IgD-negative memory B cell (primary cell): ENCODE measurements around the gene SMAD6. TPM values are rescaled to one million over a fixed set of nuclear protein-coding genes. Genes with fewer than 3 reads are reported as not detected.

Source experiments
- H3K27ac Mint-ChIP-seq, 3 donors: one replicate each; pipeline ENCODE4 v1.8.0; 2020 to 2022; ENCODE audit warnings: mild to moderate bottlenecking in 3 of 3, mixed read lengths in 3 of 3, moderate library complexity in 1 of 3
- H3K27me3 Mint-ChIP-seq: one replicate; pipeline ENCODE4 v1.8.0; 2021; ENCODE audit warnings: mixed read lengths
- H3K36me3 Mint-ChIP-seq: one replicate; pipeline ENCODE4 v1.8.0; 2020; ENCODE audit warnings: mild to moderate bottlenecking, mixed read lengths
- H3K4me1 Mint-ChIP-seq, 3 donors: one replicate each; pipeline ENCODE4 v1.8.0; 2020 to 2022; ENCODE audit warnings: mixed read lengths in 3 of 3, mild to moderate bottlenecking in 1 of 3
- H3K4me3 Mint-ChIP-seq, 4 donors: one replicate each; pipeline ENCODE4 v1.8.0; 2020 to 2022; ENCODE audit warnings: mild to moderate bottlenecking in 4 of 4, mixed read lengths in 4 of 4, moderate library complexity in 3 of 4
- H3K9me3 Mint-ChIP-seq, 3 donors: one replicate each; pipeline ENCODE4 v1.8.0; 2020 to 2021; ENCODE audit warnings: mixed read lengths in 3 of 3, mild to moderate bottlenecking in 1 of 3
- polyA plus RNA-seq: library from polyadenylated mRNA; unstranded; fragments of 300-500 nt; fragmentation: Illumina TruSeq; gene quantifications from one replicate; pipeline ENCODE4 v1.2.3, GENCODE V29; 2021

SMAD6 gene
- polyA plus RNA-seq, 1 donor from 2014 or later = not detected

DNA sequence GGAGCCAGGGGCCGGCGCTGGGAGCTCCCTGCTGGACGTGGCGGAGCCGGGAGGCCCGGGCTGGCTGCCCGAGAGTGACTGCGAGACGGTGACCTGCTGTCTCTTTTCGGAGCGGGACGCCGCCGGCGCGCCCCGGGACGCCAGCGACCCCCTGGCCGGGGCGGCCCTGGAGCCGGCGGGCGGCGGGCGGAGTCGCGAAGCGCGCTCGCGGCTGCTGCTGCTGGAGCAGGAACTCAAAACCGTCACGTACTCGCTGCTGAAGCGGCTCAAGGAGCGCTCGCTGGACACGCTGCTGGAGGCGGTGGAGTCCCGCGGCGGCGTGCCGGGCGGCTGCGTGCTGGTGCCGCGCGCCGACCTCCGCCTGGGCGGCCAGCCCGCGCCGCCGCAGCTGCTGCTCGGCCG is 1.5 kb downstream of the SMAD6 start:
- Mint-ChIP-seq H3K4me1 (peaks cover 7 to 14% (median 11%) of the 10 kb centered on the region in 3 donors), H3K9me3 (no peaks in the 10 kb centered on the region), H3K36me3 (peaks cover 1% of the 10 kb centered on the region), H3K27me3 (peaks cover 17% of the 10 kb centered on the region), H3K27ac (no peak overlapping the region), H3K4me3 (no peak overlapping the region)

DNA sequence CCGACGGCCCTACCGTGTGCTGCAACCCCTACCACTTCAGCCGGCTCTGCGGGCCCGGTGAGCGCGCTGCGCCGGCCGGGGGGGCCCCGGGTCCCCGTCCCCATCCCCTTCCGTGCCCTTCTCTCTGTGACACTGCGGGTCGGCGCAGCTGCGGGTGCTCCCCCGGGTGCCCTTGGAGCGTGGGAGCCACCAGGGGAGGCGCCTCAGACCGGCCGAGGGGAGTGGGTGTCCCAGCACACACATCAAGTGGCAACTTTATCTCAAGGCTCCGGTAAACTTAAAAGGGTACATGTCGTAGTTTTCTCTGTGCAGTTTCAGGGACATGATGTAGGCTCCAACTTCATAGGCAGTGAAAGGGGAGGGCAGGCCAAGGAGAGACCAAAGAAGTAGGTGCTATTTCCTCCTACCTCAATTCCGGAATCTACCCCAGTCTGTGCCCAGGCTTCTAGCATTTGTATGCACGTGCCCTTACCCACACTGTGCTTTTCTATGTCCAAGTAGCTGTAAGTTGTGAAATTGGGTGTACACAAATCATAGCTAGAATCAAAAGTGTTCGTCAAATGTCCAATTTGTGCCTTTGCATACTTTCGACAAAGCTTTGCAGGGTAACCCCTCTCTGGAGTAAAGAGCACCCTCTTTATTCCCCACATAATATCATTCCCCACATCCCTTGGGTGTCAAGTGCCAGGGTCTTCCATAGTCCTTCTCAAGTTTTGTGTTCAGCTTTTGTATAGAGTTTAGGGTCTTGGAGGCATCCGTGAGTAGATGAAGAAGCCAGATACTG is 2.2 kb downstream of the SMAD6 start:
- peak overlapping the region; percentile 67 to 89 (median 78) for H3K4me3 Mint-ChIP-seq
- H3K4me1 Mint-ChIP-seq = peaks cover 7 to 14% (median 11%) of the 10 kb centered on the region in 3 donors
- peak overlapping the region in 1 of 3 donors; percentile 45 for H3K27ac Mint-ChIP-seq
- peaks cover 1% of the 10 kb centered on the region for H3K36me3 Mint-ChIP-seq
- no peaks in the 10 kb centered on the region for H3K9me3 Mint-ChIP-seq
- H3K27me3 Mint-ChIP-seq = peaks cover 17% of the 10 kb centered on the region

DNA sequence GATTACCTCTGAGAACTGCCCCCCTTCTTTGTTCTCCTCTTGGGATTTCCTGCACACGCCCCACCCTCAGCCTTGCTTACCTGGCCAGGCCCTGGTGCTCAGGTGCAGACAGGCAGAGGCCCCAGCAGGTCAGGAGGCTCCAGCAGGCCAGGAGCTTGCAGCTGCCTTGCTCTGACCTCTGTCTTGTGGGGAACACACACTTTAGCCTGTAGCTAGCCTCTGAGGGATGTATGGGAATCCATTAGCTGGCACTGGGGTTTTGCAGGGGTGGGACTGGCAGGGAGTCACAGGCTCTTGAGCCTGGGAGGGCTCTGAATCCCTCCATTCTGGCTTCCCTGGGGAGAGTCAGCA is 2.7 kb downstream of the SMAD6 start:
- peaks cover 17% of the 10 kb centered on the region for H3K27me3 Mint-ChIP-seq
- H3K9me3 Mint-ChIP-seq = no peaks in the 10 kb centered on the region
- H3K36me3 Mint-ChIP-seq = peaks cover 1% of the 10 kb centered on the region
- H3K27ac Mint-ChIP-seq = peak overlapping the region in 1 of 3 donors; percentile 45
- H3K4me1 Mint-ChIP-seq = peaks cover 7 to 14% (median 11%) of the 10 kb centered on the region in 3 donors
- H3K4me3 Mint-ChIP-seq = peak overlapping the region in 3 of 4 donors; percentile 38 to 69 (median 68)

DNA sequence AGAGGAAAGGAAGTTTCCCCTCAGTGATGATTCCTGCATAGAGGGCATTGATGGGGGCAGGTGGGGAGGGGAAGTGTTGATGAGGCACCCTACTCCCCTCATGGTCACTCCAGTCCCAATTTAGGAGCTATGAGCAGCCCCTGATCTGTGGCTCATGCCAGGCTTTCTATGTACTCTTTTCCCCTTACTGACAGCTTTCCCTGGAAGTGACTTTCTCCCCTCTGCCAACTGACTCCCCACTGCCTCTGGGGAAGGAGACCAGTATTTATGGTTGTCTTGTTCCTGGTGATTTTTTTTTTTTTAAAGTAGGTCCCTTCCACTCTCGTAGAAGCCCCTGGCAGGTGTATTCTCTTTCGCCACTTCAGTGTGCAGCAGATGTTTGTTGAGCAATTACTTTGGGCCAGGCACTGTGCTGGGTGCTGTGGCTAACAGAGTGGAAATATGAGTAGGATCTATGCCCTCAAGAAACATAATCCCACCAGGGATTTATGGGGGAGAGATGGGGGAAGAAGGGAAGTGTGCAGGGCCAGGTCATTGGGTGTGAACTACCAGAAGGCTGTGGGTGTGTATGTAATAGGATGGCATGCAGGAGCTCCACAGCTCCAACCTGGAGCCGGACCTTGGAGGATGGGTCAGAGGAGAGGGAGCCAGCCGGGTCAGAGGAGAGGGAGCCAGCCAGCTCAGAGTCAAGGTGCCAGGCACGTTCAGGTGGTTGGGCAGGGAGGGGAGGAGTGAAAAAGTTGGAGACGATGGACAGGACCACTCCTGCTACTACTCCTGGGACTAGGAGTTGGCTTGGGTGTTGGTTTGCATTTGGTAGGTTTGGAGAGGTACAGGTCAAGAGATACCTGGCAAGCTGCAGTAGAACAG is 3.5 kb downstream of the SMAD6 start:
- Mint-ChIP-seq H3K27me3 (peaks cover 17% of the 10 kb centered on the region), H3K9me3 (no peaks in the 10 kb centered on the region), H3K27ac (peak overlapping the region in 2 of 3 donors; percentile 36 to 45), H3K36me3 (peaks cover 1% of the 10 kb centered on the region), H3K4me1 (peaks cover 4 to 9% (median 7%) of the 10 kb centered on the region in 3 donors), H3K4me3 (peak overlapping the region in 2 of 4 donors; percentile 69 to 79)

DNA sequence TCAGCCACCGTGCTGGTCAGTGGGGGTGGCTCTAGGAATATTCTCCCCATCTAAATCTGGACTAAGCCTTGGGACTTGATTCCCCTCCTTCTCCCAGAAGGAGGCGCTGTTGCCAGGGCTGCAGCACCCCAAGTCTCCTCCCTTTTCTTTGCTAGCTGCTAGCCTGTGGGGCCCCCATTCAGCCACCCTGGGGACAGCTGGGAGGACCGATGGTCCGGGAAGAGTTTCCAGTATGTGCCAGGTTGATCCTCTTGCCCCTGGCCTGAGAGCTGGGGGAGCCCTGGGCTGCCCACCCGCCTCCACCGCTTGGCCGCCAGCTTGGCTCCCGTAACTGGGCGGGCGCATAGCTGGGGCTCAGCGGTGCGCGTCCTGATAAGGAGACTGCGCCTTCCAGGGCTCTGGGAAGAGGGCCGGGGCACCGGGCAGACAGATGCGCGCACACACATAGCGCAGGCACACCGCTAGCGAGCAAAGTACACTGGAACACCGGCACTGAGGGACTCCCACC is 4.2 kb downstream of the SMAD6 start:
- Mint-ChIP-seq H3K36me3 (peaks cover 1% of the 10 kb centered on the region), H3K27ac (peak overlapping the region in 1 of 3 donors; percentile 42), H3K4me3 (peak overlapping the region in 1 of 4 donors; percentile 29), H3K9me3 (no peaks in the 10 kb centered on the region), H3K4me1 (peaks cover 4 to 7% (median 5%) of the 10 kb centered on the region in 3 donors), H3K27me3 (peaks cover 17% of the 10 kb centered on the region)

DNA sequence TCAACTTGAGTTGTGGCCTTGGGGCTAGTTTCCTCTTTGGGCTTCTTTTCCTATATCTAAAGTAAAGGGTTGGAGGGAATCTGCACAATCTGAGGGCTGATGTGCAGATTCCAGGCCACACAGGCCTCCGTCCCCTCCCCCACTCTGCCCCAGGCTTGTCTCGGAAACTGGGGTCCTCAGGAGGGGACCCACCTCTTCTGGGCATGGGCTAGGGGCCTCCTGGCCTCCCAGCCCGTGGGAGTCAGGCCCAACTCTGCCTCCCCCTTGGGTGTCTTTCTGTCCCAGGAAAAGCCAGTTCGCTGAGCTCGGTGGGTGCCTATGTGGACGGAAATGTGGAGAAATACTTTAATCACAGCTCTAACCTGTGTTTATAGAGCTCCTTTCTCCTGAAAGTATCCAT is 4.8 kb downstream of the SMAD6 start:
- peaks cover 1% of the 10 kb centered on the region for H3K36me3 Mint-ChIP-seq
- peak overlapping the region in 1 of 4 donors; percentile 29 for H3K4me3 Mint-ChIP-seq
- peaks cover 4 to 7% (median 6%) of the 10 kb centered on the region in 3 donors for H3K4me1 Mint-ChIP-seq
- H3K27me3 Mint-ChIP-seq = peaks cover 15% of the 10 kb centered on the region
- H3K27ac Mint-ChIP-seq = peak overlapping the region in 1 of 3 donors; percentile 42
- no peaks in the 10 kb centered on the region for H3K9me3 Mint-ChIP-seq

DNA sequence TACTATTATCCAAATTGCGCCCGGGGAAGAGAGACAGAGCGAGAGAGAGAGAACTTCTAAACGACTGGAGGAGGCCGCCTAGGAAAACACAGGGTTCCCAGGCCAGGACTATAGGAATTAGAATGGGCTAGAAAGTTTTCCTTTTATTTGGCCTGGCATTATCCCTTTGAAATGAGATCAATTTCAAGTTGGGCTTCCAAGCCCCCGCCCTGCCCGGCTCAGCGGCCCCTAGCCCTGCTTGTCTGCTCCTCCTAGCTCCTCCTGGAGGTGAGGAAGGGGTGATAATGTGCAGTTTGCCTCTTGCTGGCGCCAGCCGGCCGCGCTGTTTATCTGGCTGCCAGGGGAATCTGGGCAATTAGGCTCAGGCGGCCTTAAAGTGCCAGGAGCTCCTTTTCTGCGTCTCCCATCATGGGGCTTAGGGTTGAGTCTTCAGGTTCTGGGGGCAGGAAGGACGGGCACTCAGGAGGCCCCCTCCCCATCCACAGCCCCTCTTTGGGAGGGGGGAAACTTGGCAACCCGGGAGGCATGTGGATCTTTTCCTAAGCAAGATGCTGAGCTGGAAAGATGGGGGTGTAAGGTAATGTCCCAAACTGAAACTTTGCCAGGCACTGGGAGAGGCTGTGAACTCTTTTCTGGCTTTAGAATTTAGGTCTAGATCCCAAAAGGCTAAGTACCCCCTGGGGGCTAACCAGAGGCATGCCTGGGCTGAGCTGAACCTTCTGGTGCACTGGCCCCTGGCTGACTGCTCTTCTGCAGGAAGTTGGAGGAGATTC is 5.5 kb downstream of the SMAD6 start:
- Mint-ChIP-seq H3K4me1 (peaks cover 2 to 4% (median 4%) of the 10 kb centered on the region in 3 donors), H3K36me3 (no peaks in the 10 kb centered on the region), H3K27ac (no peak overlapping the region), H3K27me3 (peaks cover 12% of the 10 kb centered on the region), H3K4me3 (no peak overlapping the region), H3K9me3 (no peaks in the 10 kb centered on the region)

DNA sequence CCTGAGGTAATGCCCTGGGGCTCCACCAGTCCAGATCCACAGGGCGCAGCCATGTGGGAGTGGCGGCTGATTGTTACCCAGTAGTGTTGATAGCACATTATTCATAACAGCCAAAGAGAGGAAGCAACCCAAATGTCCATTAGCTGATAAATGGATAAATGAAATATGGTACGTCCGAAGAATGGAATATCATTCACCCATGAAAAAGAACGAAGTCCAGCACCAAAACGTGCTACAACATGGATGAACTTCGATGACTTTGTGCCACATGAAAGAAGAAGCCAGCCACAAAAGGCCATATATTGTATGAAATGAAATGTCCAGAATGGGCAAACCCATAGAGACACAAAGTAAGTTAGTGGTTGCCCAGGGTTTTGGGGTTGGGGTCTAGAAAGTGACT is 6.4 kb downstream of the SMAD6 start:
- H3K4me3 Mint-ChIP-seq = no peak overlapping the region
- H3K36me3 Mint-ChIP-seq = no peaks in the 10 kb centered on the region
- H3K27me3 Mint-ChIP-seq = peaks cover 10% of the 10 kb centered on the region
- H3K4me1 Mint-ChIP-seq = peaks cover 1 to 4% (median 2%) of the 10 kb centered on the region in 3 donors
- H3K27ac Mint-ChIP-seq = no peak overlapping the region
- no peaks in the 10 kb centered on the region for H3K9me3 Mint-ChIP-seq

DNA sequence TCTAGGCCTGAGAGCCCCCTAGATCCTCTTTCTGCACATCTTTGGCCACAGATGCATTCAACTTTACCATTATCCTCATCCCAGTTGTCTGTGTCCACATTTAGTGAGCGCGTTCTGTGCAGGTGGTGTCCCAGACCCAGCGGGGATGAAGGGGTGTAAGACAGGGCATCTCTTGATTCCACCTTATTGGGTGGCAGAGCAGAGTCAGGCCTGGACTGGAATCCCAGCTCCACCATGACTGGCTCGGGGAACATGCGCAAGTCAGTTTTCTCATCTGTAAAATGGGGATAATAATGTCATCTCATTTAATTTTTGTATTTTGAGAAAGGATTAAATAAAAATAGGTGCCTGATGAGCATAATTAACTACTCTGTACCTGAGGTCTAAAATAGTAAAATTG is 7.8 kb downstream of the SMAD6 start:
- H3K9me3 Mint-ChIP-seq = no peaks in the 10 kb centered on the region
- peaks cover 3% of the 10 kb centered on the region for H3K27me3 Mint-ChIP-seq
- H3K27ac Mint-ChIP-seq = no peak overlapping the region
- peak overlapping the region in 1 of 4 donors; percentile 60 for H3K4me3 Mint-ChIP-seq
- H3K4me1 Mint-ChIP-seq = peaks cover 9 to 16% (median 11%) of the 10 kb centered on the region in 3 donors
- H3K36me3 Mint-ChIP-seq = no peaks in the 10 kb centered on the region

DNA sequence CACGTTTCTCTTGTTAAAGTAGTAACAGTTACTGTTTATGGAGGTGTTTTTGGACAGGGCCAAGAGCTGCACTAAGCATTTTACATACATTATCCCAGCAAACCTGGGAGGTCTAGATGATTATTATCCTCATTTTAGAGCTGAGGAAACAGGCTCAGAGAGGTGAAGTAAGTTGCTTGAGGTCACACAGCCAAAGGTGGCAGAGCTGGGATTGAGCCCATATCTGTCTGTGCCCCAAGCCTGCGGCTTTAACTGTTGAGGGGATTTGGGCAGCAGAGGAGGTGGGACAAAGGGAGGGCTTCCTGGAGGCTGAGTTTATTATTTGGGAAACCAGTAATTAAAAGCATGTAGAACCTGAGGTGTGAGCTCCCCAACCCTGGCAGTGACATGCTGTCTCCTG is 9.2 kb downstream of the SMAD6 start:
- H3K4me1 Mint-ChIP-seq = peaks cover 9 to 16% (median 13%) of the 10 kb centered on the region in 3 donors
- H3K9me3 Mint-ChIP-seq = no peaks in the 10 kb centered on the region
- H3K36me3 Mint-ChIP-seq = no peaks in the 10 kb centered on the region
- H3K27ac Mint-ChIP-seq = no peak overlapping the region
- peaks cover 2% of the 10 kb centered on the region for H3K27me3 Mint-ChIP-seq
- H3K4me3 Mint-ChIP-seq = no peak overlapping the region

DNA sequence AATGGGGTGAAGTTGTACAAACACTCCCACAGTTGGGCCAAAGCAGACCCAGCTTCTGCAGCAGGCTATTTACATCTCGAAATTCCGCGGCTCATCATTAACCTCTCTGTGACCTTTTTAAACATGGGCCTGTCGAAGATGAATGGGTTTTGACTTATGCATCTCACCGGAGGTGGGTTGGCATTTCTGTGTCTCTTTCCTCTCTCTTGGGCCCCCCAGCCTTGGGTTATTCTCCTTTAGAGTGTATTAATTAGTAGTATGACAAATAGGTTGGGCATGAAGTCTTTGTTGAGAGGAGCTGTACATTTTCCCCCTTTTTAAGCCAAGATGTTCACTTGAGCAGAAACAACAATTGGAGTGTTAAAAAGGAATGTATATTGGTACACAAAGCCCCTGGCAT is 9.8 kb downstream of the SMAD6 start:
- Mint-ChIP-seq H3K36me3 (no peaks in the 10 kb centered on the region), H3K4me3 (no peak overlapping the region), H3K27me3 (peaks cover 2% of the 10 kb centered on the region), H3K4me1 (peaks cover 9 to 16% (median 13%) of the 10 kb centered on the region in 3 donors), H3K9me3 (no peaks in the 10 kb centered on the region), H3K27ac (no peak overlapping the region)

DNA sequence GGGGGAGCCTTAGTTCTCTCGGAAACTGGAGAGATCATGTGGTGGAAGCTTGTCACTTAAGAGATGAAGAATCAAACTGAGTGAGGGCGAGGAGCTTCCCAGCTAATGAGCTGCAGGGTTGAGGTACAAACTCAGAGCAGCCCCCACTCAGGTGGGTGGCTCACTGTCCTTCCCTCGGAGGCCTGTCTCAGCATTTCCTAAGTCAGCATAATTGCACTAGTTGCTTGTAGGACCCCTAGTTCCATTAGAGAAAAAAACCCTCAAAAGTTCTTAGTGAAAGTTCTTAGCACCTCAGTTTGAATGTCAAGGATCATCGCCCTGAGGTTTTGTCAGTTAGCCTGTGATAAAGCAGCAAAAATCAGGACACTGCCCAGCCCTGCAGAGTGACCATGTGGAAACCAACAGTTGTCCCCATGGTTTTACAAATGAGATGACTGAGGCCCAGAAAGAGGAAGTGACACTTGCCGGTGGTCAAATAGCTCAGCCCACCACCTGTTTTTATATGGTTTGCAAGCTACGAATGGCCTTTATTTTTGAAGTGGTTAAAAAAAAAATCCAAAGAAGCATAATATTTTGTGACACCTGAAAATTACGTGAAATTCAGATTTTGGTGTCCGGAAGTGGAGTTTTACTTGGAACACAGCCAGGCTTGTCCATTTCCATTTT is 11.9 kb downstream of the SMAD6 start:
- Mint-ChIP-seq H3K4me1 (peaks cover 9 to 16% (median 13%) of the 10 kb centered on the region in 3 donors), H3K4me3 (peak overlapping the region in 2 of 4 donors; percentile 67 to 83), H3K9me3 (no peaks in the 10 kb centered on the region), H3K36me3 (no peaks in the 10 kb centered on the region), H3K27ac (peak overlapping the region in 1 of 3 donors; percentile 38), H3K27me3 (peaks cover 4% of the 10 kb centered on the region)

DNA sequence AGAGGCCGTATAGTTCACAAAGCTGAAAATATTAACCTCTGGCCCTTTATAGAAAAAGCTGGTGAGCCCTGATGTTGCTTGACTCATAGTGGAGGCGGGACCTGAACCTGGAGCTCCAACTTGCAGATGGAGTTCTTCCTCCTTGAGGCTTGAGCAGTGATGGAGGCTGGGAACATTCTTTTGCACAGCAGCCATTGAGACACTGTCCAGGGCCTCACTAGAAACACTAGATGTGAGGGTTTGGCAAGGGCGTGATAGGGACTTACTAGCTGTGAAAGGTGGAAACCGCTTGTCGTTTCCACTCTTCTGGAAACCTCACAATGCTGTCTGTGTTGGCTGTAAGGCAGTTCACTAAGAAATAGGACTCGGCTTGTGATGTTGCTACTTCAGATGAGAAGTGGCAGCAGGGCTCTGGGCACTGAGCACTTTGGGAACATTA is 12.5 kb downstream of the SMAD6 start:
- H3K27ac Mint-ChIP-seq = no peak overlapping the region
- H3K9me3 Mint-ChIP-seq = no peaks in the 10 kb centered on the region
- peaks cover 9 to 16% (median 13%) of the 10 kb centered on the region in 3 donors for H3K4me1 Mint-ChIP-seq
- peaks cover 4% of the 10 kb centered on the region for H3K27me3 Mint-ChIP-seq
- H3K36me3 Mint-ChIP-seq = no peaks in the 10 kb centered on the region
- H3K4me3 Mint-ChIP-seq = no peak overlapping the region

DNA sequence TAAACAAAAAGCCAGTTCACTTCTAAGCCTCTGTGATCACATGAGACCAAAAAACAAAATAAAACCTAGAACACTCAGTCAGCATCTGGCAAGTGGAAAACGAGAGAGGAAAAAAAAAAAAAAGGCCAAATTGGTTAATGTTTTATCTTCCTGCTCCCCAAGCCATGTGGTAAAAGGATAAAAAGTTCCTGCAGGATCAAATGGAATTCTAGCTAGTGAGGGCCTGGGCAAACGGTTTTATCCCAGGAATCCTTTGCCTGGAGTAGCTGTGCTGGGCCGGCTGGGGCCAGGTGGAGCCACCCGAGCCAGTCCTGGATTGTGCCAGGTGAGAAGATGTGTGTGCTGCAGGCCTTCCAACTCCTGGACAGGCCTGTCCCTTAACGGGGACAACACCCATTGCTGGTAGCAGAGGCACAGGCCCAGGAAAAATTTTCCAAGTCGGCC is 13.2 kb downstream of the SMAD6 start:
- Mint-ChIP-seq H3K4me1 (peaks cover 9 to 16% (median 13%) of the 10 kb centered on the region in 3 donors), H3K27me3 (peaks cover 4% of the 10 kb centered on the region), H3K27ac (no peak overlapping the region), H3K36me3 (no peaks in the 10 kb centered on the region), H3K9me3 (no peaks in the 10 kb centered on the region), H3K4me3 (no peak overlapping the region)
